GM21360 (cell line): ENCODE data around the gene SPRYD7.
"Not testable (repeated sequence)": the region's sequence is repeated elsewhere in the genome, so short reads cannot be mapped to it uniquely, and the experiment has no call there.

ENCODE experiments used
- ATAC-seq: cut with Tn5 transposase; IDR thresholded peaks from one replicate; pipeline ENCODE4 v1.9.1; 2021; ENCODE audit warnings: mild to moderate bottlenecking, moderate library complexity; ENCODE audit not compliant: unreplicated experiment

SPRYD7 gene, protein sequence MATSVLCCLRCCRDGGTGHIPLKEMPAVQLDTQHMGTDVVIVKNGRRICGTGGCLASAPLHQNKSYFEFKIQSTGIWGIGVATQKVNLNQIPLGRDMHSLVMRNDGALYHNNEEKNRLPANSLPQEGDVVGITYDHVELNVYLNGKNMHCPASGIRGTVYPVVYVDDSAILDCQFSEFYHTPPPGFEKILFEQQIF

DNA sequence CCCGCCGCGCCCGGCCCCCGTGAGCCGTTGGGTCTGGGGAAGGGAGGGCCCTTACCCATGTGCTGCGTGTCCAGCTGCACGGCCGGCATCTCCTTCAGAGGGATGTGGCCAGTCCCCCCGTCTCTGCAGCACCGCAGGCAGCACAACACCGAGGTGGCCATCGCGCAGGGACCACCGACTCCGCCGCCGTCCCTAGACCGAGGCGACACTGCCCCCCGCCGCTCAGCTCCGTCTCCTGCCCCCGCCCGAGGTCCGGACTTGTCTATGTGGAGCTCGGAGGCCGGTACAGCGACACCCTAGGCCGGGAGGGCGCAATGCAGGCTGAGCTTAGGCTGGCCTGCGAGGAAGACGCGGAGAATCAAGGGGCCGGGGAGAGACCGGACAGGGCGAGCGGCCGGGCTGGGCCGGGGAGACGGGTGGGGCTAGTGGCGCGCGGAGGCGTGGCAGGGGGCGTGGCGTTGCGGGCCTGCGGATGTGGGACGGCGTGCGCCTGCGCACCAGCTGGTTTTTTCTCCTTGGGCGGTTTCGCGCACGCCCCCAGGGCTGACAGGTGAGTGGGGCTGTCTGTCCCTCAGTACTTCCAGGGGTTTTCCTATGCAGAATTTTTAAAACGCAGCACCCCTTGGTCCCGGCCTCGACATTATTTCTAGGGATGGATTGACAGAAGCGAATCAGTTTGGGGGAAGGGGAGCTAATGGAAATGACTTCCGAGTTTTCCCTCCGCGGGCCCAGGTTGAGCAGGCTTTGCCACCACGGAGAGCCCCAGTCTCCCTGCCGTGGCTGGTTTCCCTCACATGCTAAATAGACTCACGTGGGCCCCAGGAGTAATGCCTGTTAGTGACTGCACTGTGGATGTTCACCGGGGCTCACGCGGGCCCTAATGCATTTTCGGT, at the start of gene SPRYD7:
SPRYD7 (minus strand) TSS at position 266 of the 893 bp plus-strand sequence; CDS start at position 161, 105 bp downstream.
- peak; percentile 99 for ATAC-seq

DNA sequence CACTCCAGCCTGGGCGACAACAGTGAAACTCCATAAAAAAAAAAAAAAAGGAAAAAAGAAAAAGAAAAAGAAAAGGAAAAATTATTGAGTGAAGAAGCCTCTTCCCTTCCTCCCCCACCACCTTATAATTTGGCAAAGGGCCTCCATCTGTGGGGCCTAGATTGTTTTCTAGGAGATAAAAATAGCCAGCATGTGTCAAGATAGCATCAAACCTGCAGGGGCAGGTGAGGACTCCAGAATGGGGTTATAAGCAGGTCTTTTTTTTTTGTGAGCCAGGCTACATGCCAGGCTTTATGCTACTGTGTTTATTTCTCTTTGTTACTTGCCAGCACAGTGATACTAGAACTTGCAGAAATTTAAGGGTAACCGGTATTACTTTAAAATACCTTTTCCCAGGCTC, 49.0 kb upstream of the SPRYD7 start:
- ATAC-seq = no peak

GRCh38 chr13:49980266-49980665, 44.1 kb upstream of the SPRYD7 start:
- no peak for ATAC-seq

DNA sequence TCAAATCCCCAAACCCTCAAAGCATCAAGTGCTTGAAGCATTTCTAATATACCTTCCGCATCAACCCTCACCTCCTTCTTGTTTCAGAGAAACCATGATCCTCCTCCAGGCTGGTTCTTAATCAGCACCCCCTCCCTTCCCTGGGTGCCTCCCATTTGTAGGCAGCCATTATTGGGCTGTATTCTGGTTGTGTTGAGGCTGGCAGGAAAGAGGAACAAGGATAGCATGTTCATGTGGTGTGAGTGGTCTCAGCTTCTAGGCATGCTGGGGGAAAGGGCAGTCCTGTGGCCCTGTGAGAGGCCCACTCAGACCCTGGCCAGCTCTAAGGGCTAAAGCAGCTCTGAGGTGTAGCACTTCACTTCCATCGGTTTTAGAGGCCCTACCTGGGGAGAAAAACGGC, 41.9 kb upstream of the SPRYD7 start:
- no peak for ATAC-seq

DNA sequence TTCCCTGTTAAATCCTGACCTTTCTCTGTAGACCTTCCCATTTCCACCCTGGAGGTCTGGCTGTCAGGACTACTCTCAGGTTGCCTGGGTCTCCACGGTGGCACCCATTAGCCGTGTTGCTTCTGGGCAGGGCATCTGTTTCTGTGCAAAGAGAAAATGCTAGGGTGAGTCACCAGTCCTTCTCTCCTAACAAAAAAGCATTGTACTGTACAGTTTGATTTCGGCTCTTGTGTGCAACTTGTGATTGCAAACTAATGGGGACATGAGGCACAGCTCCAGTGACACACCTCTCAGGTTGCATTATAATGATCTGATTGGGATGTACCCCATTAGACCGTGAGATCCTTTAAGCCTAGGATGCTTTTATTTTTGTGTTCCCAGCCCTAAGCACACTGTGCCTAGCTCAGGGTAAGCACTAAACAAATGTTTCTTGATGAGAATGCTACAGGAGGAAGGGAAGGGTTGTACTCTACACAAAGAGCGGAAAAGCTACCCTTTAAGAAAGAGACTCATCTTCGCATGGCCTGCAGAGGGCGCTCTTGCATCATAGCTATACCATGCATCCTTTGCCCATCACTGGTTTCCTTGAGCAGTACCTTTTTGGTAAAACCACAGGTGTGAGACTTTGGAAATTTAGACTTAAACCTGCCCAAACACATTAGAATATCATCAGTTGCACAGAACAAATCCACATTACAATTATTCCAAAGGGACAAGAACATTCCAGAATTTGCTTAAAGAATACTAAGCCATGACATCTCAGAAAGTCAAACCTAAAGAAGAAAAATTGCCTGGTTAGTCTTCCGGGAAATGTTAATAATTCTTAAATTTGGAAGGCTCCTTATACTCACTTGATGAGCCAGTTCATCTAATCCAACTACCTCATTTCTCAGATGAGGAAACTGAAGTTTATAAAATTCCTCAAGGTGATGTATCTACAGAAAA, 40.4 kb upstream of the SPRYD7 start:
- ATAC-seq = peak; percentile 75

- ATAC-seq = no peak
Measured at GRCh38 chr13:49975826-49976225, 39.7 kb upstream of the SPRYD7 start.

DNA sequence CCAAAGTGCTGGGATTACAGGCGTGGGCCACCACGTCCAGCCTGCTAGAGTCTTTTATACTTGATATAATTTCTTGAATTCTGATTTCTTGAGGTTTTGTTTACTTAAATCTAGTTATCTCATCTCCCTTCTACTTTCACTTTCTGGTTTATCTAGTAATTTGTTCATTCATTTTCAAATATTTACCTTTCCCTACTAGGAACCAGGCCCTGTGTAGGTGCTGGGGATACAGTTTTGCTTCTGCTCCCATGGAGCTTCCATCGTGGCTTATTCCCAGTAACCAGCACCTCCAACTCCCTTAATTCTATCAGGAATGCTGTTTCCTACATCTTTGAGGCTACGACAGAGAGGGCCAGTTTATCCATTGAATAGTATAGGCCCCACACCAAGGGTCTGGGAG, 36.6 kb upstream of the SPRYD7 start:
- no peak for ATAC-seq

GRCh38 chr13:49967456-49967855, 31.3 kb upstream of the SPRYD7 start:
- ATAC-seq = no peak

- no peak for ATAC-seq
Measured at GRCh38 chr13:49958321-49958720, 22.2 kb upstream of the SPRYD7 start.

DNA sequence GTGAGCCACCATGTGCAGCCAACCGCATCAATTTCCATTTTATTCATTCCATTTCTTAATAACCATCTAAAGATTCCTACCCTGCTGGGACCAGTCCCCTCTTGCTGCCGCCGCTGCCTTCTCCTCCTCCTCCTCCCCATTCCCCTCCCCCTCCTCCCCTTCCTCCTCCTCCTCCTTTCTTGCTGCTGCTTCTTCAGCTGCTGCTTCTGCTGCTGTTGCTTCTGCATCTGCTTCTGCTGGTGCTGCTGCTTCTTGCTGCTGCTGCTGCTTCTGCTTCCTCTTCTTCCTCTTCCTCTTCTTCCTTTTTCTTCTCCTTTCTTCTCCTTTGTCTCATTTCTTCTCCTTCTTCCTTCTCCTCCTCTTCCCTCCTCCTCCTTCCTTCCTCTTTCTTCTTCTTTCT, 20.0 kb upstream of the SPRYD7 start:
- no peak for ATAC-seq

- ATAC-seq = no peak
Measured at GRCh38 chr13:49954674-49955455, 18.7 kb upstream of the SPRYD7 start.

DNA sequence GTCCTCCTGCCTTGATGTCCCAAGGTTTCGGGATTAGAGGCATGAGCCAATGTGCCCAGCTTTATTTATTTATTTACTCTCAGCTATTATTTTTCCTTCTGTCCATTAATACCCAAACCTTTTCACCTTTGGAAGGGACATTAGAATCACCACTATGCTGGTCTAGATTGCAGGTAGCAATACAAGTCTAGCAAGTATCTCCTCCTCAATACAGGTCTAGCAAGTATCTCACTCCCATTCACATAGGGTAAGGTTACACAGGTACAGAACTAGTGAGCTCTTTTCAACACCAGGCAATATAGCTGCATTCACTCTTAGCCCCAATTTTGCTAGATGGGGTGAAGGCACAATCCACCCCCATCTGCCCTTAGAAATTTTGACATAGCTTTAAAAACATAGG, 17.4 kb upstream of the SPRYD7 start:
- ATAC-seq = no peak

DNA sequence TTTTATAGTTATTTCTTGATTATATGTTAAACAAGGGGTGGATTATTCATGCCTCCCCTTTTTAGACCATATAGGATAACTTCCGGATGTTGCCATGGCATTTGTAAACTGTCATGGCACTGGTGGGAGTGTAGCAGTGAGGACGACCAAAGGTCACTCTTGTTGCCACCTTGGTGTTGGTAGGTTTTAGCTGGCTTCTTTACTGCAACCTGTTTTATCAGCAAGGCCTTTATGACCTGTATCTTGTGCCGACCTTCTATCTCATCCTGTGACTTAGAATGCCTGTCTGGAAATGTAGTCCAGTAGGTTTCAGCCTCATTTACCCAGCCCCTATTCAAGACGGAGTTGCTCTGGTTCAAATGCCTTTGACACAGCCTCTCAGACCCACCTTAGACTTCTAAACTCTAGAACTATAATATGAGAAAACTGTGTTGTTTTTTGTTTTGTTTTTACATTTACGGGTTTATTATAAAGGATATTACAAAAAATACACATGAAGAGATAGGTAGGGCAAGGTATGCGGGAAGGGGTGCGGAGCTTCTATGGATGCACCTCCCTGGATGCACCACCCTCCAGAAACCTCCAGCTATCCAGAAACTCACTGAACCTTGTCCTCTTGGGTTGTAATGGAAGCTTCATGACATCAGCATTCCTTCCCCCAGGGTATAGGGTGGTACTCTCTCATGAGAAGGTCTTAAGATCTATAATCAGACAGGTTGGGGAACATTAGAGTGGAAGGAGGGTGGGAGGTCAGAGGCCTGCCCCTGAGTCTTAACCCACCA, 15.8 kb upstream of the SPRYD7 start:
- no peak for ATAC-seq

- not testable (repeated sequence) for ATAC-seq
Measured at GRCh38 chr13:49948777-49949270, 12.7 kb upstream of the SPRYD7 start.

DNA sequence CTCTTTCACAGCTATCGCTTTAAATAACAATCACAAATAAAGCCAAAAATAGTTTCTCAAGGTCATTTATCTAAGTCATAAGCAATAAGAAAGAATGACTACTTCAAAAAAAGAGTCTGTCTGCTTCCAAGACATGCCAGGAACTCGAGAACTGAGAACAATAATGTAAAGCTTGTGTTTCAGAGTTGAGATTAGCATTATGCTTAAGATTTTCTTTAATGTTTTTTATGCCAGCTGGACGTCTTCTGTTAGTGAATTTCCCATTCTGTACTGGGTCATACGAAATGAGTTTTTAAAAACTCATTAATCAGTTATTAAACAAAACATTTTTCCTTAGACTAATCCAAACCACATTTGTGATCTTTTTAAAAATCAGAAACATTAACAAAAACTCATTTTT, 3.2 kb upstream of the SPRYD7 start:
- ATAC-seq = no peak

GRCh38 chr13:49938921-49939320, 2.8 kb upstream of the SPRYD7 start:
- no peak for ATAC-seq

DNA sequence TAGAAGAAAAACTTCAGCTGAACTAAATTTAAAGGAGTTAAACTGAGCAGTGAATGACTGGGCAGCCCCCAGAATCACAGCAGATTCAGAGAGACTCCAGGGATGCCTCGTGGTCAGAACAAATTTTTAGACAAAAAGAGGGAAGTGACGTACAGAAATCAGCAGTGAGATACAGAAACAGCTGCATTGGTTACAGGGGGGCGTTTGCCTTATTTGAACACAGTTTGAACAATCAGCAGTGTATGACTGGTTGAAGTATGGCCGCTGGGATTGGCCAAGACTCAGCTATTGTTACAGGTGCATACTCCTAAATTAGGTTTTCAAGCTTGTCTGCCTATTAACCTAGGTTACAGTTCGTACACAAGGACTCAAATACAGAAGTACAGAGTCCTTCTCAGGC, 2.2 kb upstream of the SPRYD7 start:
- ATAC-seq = no peak

DNA sequence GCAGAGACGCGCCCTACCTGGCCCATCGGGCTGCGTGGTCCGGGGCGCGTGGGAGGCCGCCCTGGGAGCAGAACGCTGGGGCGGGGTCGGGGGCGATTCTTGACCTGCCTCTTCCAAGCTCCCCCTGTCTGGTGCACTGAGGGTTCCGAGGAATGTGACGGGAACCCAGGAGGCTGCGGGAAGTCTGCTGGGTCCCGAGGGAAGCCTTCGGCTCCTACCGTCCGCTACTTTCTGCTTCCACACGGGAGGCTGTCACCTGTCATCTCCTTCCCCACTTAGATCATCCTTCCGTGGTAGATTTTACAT, 781 bp upstream of the SPRYD7 start:
- ATAC-seq = no peak

- ATAC-seq = peak; percentile 31
Measured at GRCh38 chr13:49935171-49936074, 717 bp downstream of the SPRYD7 start.
